SU-DHL-6 (cell line): Measurements from ENCODE around the gene GMEB2.

Source experiments
- H2AFZ ChIP-seq: fragments of 200-600 bp; sonication (generic); 2 replicates; pipeline ENCODE4 v1.6.1; 2014; ENCODE audit warnings: low read depth, mild to moderate bottlenecking, moderate library complexity, mixed read lengths, antibody characterized with exemption, low read length; ENCODE audit not compliant: severe bottlenecking
- H3F3A ChIP-seq: fragments of 200-600 bp; shearing (Covaris generic); 2 replicates; pipeline ENCODE4 v1.6.0; 2016; ENCODE audit warnings: antibody characterized with exemption, mild to moderate bottlenecking; ENCODE audit not compliant: insufficient read depth
- H3K27ac ChIP-seq: fragments of 200-600 bp; sonication (generic); 2 replicates; pipeline ENCODE4 v1.5.1; 2016; ENCODE audit warnings: low read depth, mild to moderate bottlenecking, low read length, moderate library complexity, mixed read lengths
- H3K27me3 ChIP-seq: fragments of 200-600 bp; sonication (generic), shearing (Covaris generic); 2 replicates; pipeline ENCODE4 v1.6.0; 2014; ENCODE audit warnings: mild to moderate bottlenecking, low read length
- H3K36me3 ChIP-seq: fragments of 200-600 bp; sonication (generic); 2 replicates; pipeline ENCODE4 v1.6.1; 2014; ENCODE audit warnings: mild to moderate bottlenecking, low read length, mixed read lengths
- H3K4me2 ChIP-seq: fragments of 300-600, 200-600 bp; shearing (Covaris generic), sonication (generic); 2 replicates; pipeline ENCODE4 v1.6.0; 2014; ENCODE audit warnings: low read length, low read depth, mild to moderate bottlenecking; ENCODE audit not compliant: poor library complexity, severe bottlenecking
- H3K4me3 ChIP-seq: fragments of 200-600 bp; sonication (generic); 2 replicates; pipeline ENCODE4 v1.5.1; 2014; ENCODE audit warnings: antibody characterized with exemption, low read length, mild to moderate bottlenecking, mixed read lengths; ENCODE audit not compliant: insufficient read depth, poor library complexity, severe bottlenecking
- H3K79me2 ChIP-seq: fragments of 200-600 bp; sonication (generic); 2 replicates; pipeline ENCODE4 v1.6.1; 2014; ENCODE audit warnings: mild to moderate bottlenecking, low read length, moderate library complexity; ENCODE audit not compliant: insufficient read depth
- H3K9ac ChIP-seq: fragments of 200-600 bp; sonication (generic); 2 replicates; pipeline ENCODE4 v1.7.0; 2014; ENCODE audit warnings: mild to moderate bottlenecking, low read length
- H3K9me2 ChIP-seq: fragments of 200-600 bp; sonication (generic); replicated peaks from 2 replicates; pipeline ENCODE4 v1.6.1; 2014; ENCODE audit warnings: low read length; ENCODE audit not compliant: insufficient read depth
- H3K9me3 ChIP-seq: fragments of 200-600 bp; sonication (generic); 2 replicates; pipeline ENCODE4 v1.6.1; 2014; ENCODE audit warnings: low read length, mixed read lengths; ENCODE audit not compliant: insufficient read depth
- H4K20me1 ChIP-seq: fragments of 200-600 bp; sonication (generic); 2 replicates; pipeline ENCODE4 v1.6.1; 2014; ENCODE audit warnings: low read depth, mild to moderate bottlenecking, antibody characterized with exemption, low read length, moderate library complexity, mixed read lengths
- CTCF ChIP-seq: fragments of 200-600 bp; sonication (generic); IDR thresholded peaks from one replicate; pipeline ENCODE4 v1.5.1; 2017; ENCODE audit warnings: antibody characterized with exemption, mild to moderate bottlenecking, low read length, moderate library complexity; ENCODE audit not compliant: insufficient read depth, poor library complexity, severe bottlenecking
- EZH2phosphoT487 ChIP-seq: fragments of 200-600 bp; sonication (generic), shearing (Covaris generic); conservative IDR thresholded peaks from 2 replicates; pipeline ENCODE4 v1.6.1; 2018; ENCODE audit warnings: mild to moderate bottlenecking, antibody characterized with exemption, low read length, moderate library complexity, mixed read lengths

The GMEB2 gene

GRCh38 chr20:63622096-63622495 is 4.8 kb downstream of the GMEB2 start:
- H3K79me2 ChIP-seq: peaks cover 53% of the 10 kb centered on the region
- H3K4me2 ChIP-seq: no peak overlapping the region
- TF ChIP-seq CTCF: no peak
- no peak for TF ChIP-seq EZH2phosphoT487

GRCh38 chr20:63620991-63621390 is 5.9 kb downstream of the GMEB2 start:
- TF ChIP-seq CTCF (no peak), EZH2phosphoT487 (no peak)
- Histone ChIP-seq H3K36me3 (no peaks in the 10 kb centered on the region), H3K9ac (no peak overlapping the region), H3K4me2 (no peak overlapping the region), H3K9me2 (no peaks in the 10 kb centered on the region), H2AFZ (no peak overlapping the region), H3K79me2 (peaks cover 48% of the 10 kb centered on the region), H3K27me3 (no peaks in the 10 kb centered on the region), H3K27ac (no peak overlapping the region), H3K4me3 (no peak overlapping the region), H3K9me3 (no peaks in the 10 kb centered on the region), H4K20me1 (no peaks in the 10 kb centered on the region), H3F3A (peaks cover 9% of the 10 kb centered on the region; the same call in 1 of the 2 replicates)

More at GRCh38 chr20:63622096-63622495, 4.8 kb downstream of the GMEB2 start:
- H3K27ac ChIP-seq: no peak overlapping the region
- no peaks in the 10 kb centered on the region for H3K9me3 ChIP-seq
- no peaks in the 10 kb centered on the region for H3K36me3 ChIP-seq
- H3F3A ChIP-seq: peaks cover 9% of the 10 kb centered on the region; the same call in 1 of the 2 replicates
- H3K9me2 ChIP-seq: no peaks in the 10 kb centered on the region
- H2AFZ ChIP-seq: no peak overlapping the region
- no peaks in the 10 kb centered on the region for H3K27me3 ChIP-seq
- no peak overlapping the region for H3K4me3 ChIP-seq
- no peaks in the 10 kb centered on the region for H4K20me1 ChIP-seq
- no peak overlapping the region for H3K9ac ChIP-seq

GRCh38 chr20:63619505-63619904 is 7.4 kb downstream of the GMEB2 start:
- Histone ChIP-seq H2AFZ (no peak overlapping the region), H3K27ac (no peak overlapping the region), H3K4me3 (no peak overlapping the region), H3F3A (no peaks in the 10 kb centered on the region), H3K27me3 (no peaks in the 10 kb centered on the region), H3K9ac (no peak overlapping the region), H3K4me2 (no peak overlapping the region), H3K9me2 (no peaks in the 10 kb centered on the region), H4K20me1 (no peaks in the 10 kb centered on the region), H3K9me3 (no peaks in the 10 kb centered on the region), H3K79me2 (peaks cover 37% of the 10 kb centered on the region), H3K36me3 (no peaks in the 10 kb centered on the region)
- TF ChIP-seq EZH2phosphoT487 (no peak), CTCF (no peak)
